ENCODE measurements around the gene ADAMTSL1. TPM values are rescaled to one million over a fixed set of nuclear protein-coding genes. Genes with fewer than 3 reads are reported as not detected.

Gene ADAMTSL1
- total and polyA plus RNA-seq, 2 donors (not counting 3 experiments of a cell fraction or from before 2014, with no cell fraction given): 15.0 to 18.4 TPM

GRCh38 chr9:18810581-18810980 is 336.6 kb downstream of the ADAMTSL1 start:
- dilution Hi-C loops (cut with MboI; ENCODE audit: extremely low pct_ligation_motif_present, low sequenced_read_pairs) (no loop called here), intact Hi-C loops (cut with micrococcal nuclease) (no loop called here)
- DNase-seq (ENCODE audit: low read depth, low spot score): no peak
- Histone ChIP-seq H4K20me1 (replicated peaks; ENCODE audit: control insufficient read depth, extremely low read depth, insufficient read depth, low read length) (no peaks in the 10 kb centered on the region), H3K4me3 (replicated peaks in 1 of 3; ENCODE audit: insufficient read depth in 1 of 3, low read depth in 1 of 3, low read length in 3 of 3) (no peak overlapping the region), H3K27me3 (ENCODE audit: control insufficient read depth in 2 of 2, insufficient read depth in 2 of 2, low read length in 2 of 2) (no peaks in the 10 kb centered on the region), H3K9me3 (replicated peaks; ENCODE audit: control insufficient read depth, insufficient read depth, low read length) (no peaks in the 10 kb centered on the region), H3K27ac (ENCODE audit: insufficient read depth, low read depth, low read length) (no peak overlapping the region), H3K79me2 (ENCODE audit: control insufficient read depth, insufficient read depth, low read length) (no peaks in the 10 kb centered on the region), H3K9ac (replicated peaks; ENCODE audit: extremely low read depth, insufficient read depth, low read length) (no peak overlapping the region), H2AFZ (ENCODE audit: low read depth, low read length) (no peak overlapping the region), H3K4me2 (ENCODE audit: insufficient read depth, low read length) (no peak overlapping the region), H3K36me3 (ENCODE audit: control insufficient read depth in 2 of 2, extremely low read depth in 1 of 2, insufficient read depth in 2 of 2, low read length in 2 of 2) (no peaks in the 10 kb centered on the region), H3K9me1 (replicated peaks; ENCODE audit: control insufficient read depth, extremely low read depth, insufficient read depth, low read length) (no peaks in the 10 kb centered on the region), H3K4me1 (ENCODE audit: control insufficient read depth, extremely low read depth, insufficient read depth, low read length) (no peaks in the 10 kb centered on the region)
- ChIA-PET POLR2A (no interaction called here), CTCF (interaction anchor here (1.2 kb wide), 1 partner anchor 43 kb away, joined by 3 read pairs; no protein-coding TSS in a partner anchor)
- no peak for FAIRE-seq
- no TSS peak for BruUV-seq (replicated peaks)
- no peak for TF ChIP-seq POLR2AphosphoS5 (IDR thresholded peaks at IDR 0.05; ENCODE audit: insufficient read depth, low read depth, low read length)
- no peak for TF ChIP-seq GATA2 (IDR thresholded peaks at IDR 0.05; ENCODE audit: insufficient read depth, insufficient read length, low read depth, low read length)
- TF ChIP-seq POLR2A (IDR thresholded peaks at IDR 0.05; ENCODE audit: low read depth, low read length): no peak
- no peak for TF ChIP-seq MYC (IDR thresholded peaks at IDR 0.05; ENCODE audit: low read depth, low read length)
- TF ChIP-seq MAX (IDR thresholded peaks at IDR 0.05; ENCODE audit: insufficient read depth, insufficient read length): no peak
- no peak for TF ChIP-seq FOS (IDR thresholded peaks at IDR 0.05; ENCODE audit: borderline replicate concordance, insufficient read depth, low read length)
- TF ChIP-seq JUN (IDR thresholded peaks at IDR 0.05; ENCODE audit: borderline replicate concordance, insufficient read depth, insufficient read length, low read depth): no peak

GRCh38 chr9:18811171-18811570 is 337.2 kb downstream of the ADAMTSL1 start:
- Histone ChIP-seq H3K36me3 (ENCODE audit: control insufficient read depth in 2 of 2, extremely low read depth in 1 of 2, insufficient read depth in 2 of 2, low read length in 2 of 2) (no peaks in the 10 kb centered on the region), H3K4me3 (replicated peaks in 1 of 3; ENCODE audit: insufficient read depth in 1 of 3, low read depth in 1 of 3, low read length in 3 of 3) (no peak overlapping the region)

More at GRCh38 chr9:18811171-18811570, 337.2 kb downstream of the ADAMTSL1 start:
- FAIRE-seq: no peak
- TF ChIP-seq GATA2 (IDR thresholded peaks at IDR 0.05; ENCODE audit: insufficient read depth, insufficient read length, low read depth, low read length) (no peak), POLR2AphosphoS5 (IDR thresholded peaks at IDR 0.05; ENCODE audit: insufficient read depth, low read depth, low read length) (no peak)
- DNase-seq (ENCODE audit: low read depth, low spot score): no peak
- no peak overlapping the region for H3K9ac ChIP-seq (replicated peaks; ENCODE audit: extremely low read depth, insufficient read depth, low read length)
- H3K27ac ChIP-seq (ENCODE audit: insufficient read depth, low read depth, low read length): no peak overlapping the region
- intact Hi-C loops (cut with micrococcal nuclease) (no loop called here), dilution Hi-C loops (cut with MboI; ENCODE audit: extremely low pct_ligation_motif_present, low sequenced_read_pairs) (no loop called here)
- H3K4me2 ChIP-seq (ENCODE audit: insufficient read depth, low read length): no peak overlapping the region
- ChIA-PET POLR2A (no interaction called here), CTCF (no interaction called here)
- no peaks in the 10 kb centered on the region for H3K9me1 ChIP-seq (replicated peaks; ENCODE audit: control insufficient read depth, extremely low read depth, insufficient read depth, low read length)
- H2AFZ ChIP-seq (ENCODE audit: low read depth, low read length): no peak overlapping the region
- BruUV-seq (replicated peaks): no TSS peak
- no peaks in the 10 kb centered on the region for H3K4me1 ChIP-seq (ENCODE audit: control insufficient read depth, extremely low read depth, insufficient read depth, low read length)
- H4K20me1 ChIP-seq (replicated peaks; ENCODE audit: control insufficient read depth, extremely low read depth, insufficient read depth, low read length): no peaks in the 10 kb centered on the region
- H3K79me2 ChIP-seq (ENCODE audit: control insufficient read depth, insufficient read depth, low read length): no peaks in the 10 kb centered on the region
- H3K27me3 ChIP-seq (ENCODE audit: control insufficient read depth in 2 of 2, insufficient read depth in 2 of 2, low read length in 2 of 2): no peaks in the 10 kb centered on the region
- no peaks in the 10 kb centered on the region for H3K9me3 ChIP-seq (replicated peaks; ENCODE audit: control insufficient read depth, insufficient read depth, low read length)
